Common myeloid progenitor, CD34-positive (primary cell): ENCODE data around the gene PPP1R3G.
A peak's percentile ranks its signal among the peaks of the same experiment; 100 is the strongest.

Experiments
- CTCF ChIA-PET: fragments of 350-600 bp; sonication (Branson Sonifier 250); formaldehyde crosslinking; loops from one replicate; lab custom pipeline; 2021; ENCODE audit warnings: antibody characterized with exemption; lab: Charles Lee
- POLR2A ChIA-PET: fragments of 350-600 bp; sonication (Branson Sonifier 250); formaldehyde crosslinking; loops from one replicate; lab custom pipeline; 2021; ENCODE audit warnings: antibody characterized with exemption; lab: Charles Lee
- DNase-seq, 3 donors: peaks; one replicate each; pipeline versions ENCODE4 v3.0.0 to v3.0.0-alpha.2; 2013
- H3K27ac ChIP-seq, 2 experiments: 1 replicate in 1 of 2; 2 replicates in 1 of 2; pipeline ENCODE4 v1.7.0; 2013; ENCODE audit warnings: inconsistent platforms in 2 of 2, low read length in 2 of 2, mild to moderate bottlenecking in 2 of 2, low read depth in 1 of 2, moderate library complexity in 1 of 2; ENCODE audit not compliant: severe bottlenecking in 2 of 2, insufficient read depth in 1 of 2, poor library complexity in 1 of 2
- H3K27me3 ChIP-seq, 5 experiments: replicated peaks in 2 of 5; 1 replicate in 3 of 5; 2 replicates in 2 of 5; pipeline versions ENCODE4 v1.6.1 to v1.7.0; 2013; ENCODE audit warnings: low read length in 4 of 5, mild to moderate bottlenecking in 2 of 5, moderate library complexity in 2 of 5, inconsistent platforms in 1 of 5; ENCODE audit not compliant: insufficient read depth in 5 of 5, control insufficient read depth in 4 of 5
- H3K36me3 ChIP-seq, 4 experiments: 1 replicate in 2 of 4; 2 replicates in 2 of 4; pipeline versions ENCODE4 v1.6.1 to v1.7.0; 2013; ENCODE audit warnings: low read length in 3 of 4, control low read depth in 1 of 4, mild to moderate bottlenecking in 1 of 4; ENCODE audit not compliant: control insufficient read depth in 4 of 4, insufficient read depth in 4 of 4
- H3K4me1 ChIP-seq, 4 experiments: 1 replicate in 3 of 4; 2 replicates in 1 of 4; pipeline versions ENCODE4 v1.6.1 to v1.7.1; 2013; ENCODE audit warnings: low read length in 3 of 4, mild to moderate bottlenecking in 3 of 4, control low read depth in 1 of 4, inconsistent platforms in 1 of 4, moderate library complexity in 1 of 4; ENCODE audit not compliant: control insufficient read depth in 4 of 4, insufficient read depth in 4 of 4; ENCODE audit errors: control extremely low read depth in 1 of 4
- H3K4me3 ChIP-seq, 7 experiments: 1 replicate in 4 of 7; 2 replicates in 3 of 7; pipeline versions ENCODE4 v1.5.1 to v1.7.0; 2013; ENCODE audit warnings: mild to moderate bottlenecking in 7 of 7, low read length in 6 of 7, moderate library complexity in 6 of 7, inconsistent platforms in 2 of 7, low read depth in 2 of 7, control low read depth in 1 of 7; ENCODE audit not compliant: insufficient read depth in 4 of 7, control insufficient read depth in 1 of 7; ENCODE audit errors: extremely low read depth in 1 of 7
- H3K9me3 ChIP-seq, 5 experiments: 1 replicate in 4 of 5; 2 replicates in 1 of 5; pipeline versions ENCODE4 v1.6.1 to v1.7.1; 2013; ENCODE audit warnings: low read length in 4 of 5, mild to moderate bottlenecking in 2 of 5, inconsistent platforms in 1 of 5, low read depth in 1 of 5, moderate library complexity in 1 of 5; ENCODE audit not compliant: control insufficient read depth in 4 of 5, insufficient read depth in 2 of 5; ENCODE audit errors: control extremely low read depth in 1 of 5
- WGBS: methylation state at CpG from one replicate; pipeline ENCODE4 v1.1.5; 2013; ENCODE audit not compliant: insufficient coverage; 5-methylcytosine and 5-hydroxymethylcytosine counted together

The PPP1R3G gene

GRCh38 chr6:5080574-5080973 is 4.6 kb upstream of the PPP1R3G start:
- Histone ChIP-seq H3K27me3 (peaks cover 5 to 42% (median 10%) of the 10 kb centered on the region in 5 experiments), H3K27ac (no peak overlapping the region), H3K4me1 (peaks cover 0 to 17% (median 15%) of the 10 kb centered on the region in 4 experiments), H3K4me3 (no peak overlapping the region), H3K36me3 (no peaks in the 10 kb centered on the region), H3K9me3 (peaks cover 0 to 11% (median 6%) of the 10 kb centered on the region in 5 experiments)
- ChIA-PET POLR2A (no interaction called here), CTCF (no interaction called here)
- WGBS = 63% methylated on average over 3 of the region's 3 CpGs
- no peak for DNase-seq

GRCh38 chr6:5081182-5081581 is 4.0 kb upstream of the PPP1R3G start:
- Histone ChIP-seq H3K4me1 (peaks cover 0 to 23% (median 22%) of the 10 kb centered on the region in 4 experiments), H3K4me3 (no peak overlapping the region), H3K36me3 (no peaks in the 10 kb centered on the region), H3K27me3 (peaks cover 5 to 48% (median 14%) of the 10 kb centered on the region in 5 experiments), H3K9me3 (peaks cover 0 to 11% (median 6%) of the 10 kb centered on the region in 5 experiments), H3K27ac (no peak overlapping the region)
- ChIA-PET CTCF (no interaction called here), POLR2A (no interaction called here)
- no peak for DNase-seq
- WGBS = 100% methylated on average over 3 of the region's 3 CpGs

- WGBS = 87% methylated on average over 3 of the region's 4 CpGs
- H3K27ac ChIP-seq = no peak overlapping the region
- peaks cover 0 to 28% (median 25%) of the 10 kb centered on the region in 4 experiments for H3K4me1 ChIP-seq
- ChIA-PET POLR2A (no interaction called here), CTCF (no interaction called here)
- DNase-seq = no peak
- peaks cover 0 to 11% (median 6%) of the 10 kb centered on the region in 5 experiments for H3K9me3 ChIP-seq
- H3K36me3 ChIP-seq = no peaks in the 10 kb centered on the region
- no peak overlapping the region for H3K4me3 ChIP-seq
- peaks cover 5 to 56% (median 21%) of the 10 kb centered on the region in 5 experiments for H3K27me3 ChIP-seq
Measured at GRCh38 chr6:5081955-5082354, 3.2 kb upstream of the PPP1R3G start.

GRCh38 chr6:5082487-5083306 is 2.4 kb upstream of the PPP1R3G start:
- no peak overlapping the region for H3K27ac ChIP-seq
- WGBS = 98% methylated on average over 6 of the region's 12 CpGs
- no peaks in the 10 kb centered on the region for H3K36me3 ChIP-seq
- H3K4me1 ChIP-seq = peaks cover 0 to 28% (median 25%) of the 10 kb centered on the region in 4 experiments
- H3K9me3 ChIP-seq = peaks cover 0 to 11% (median 6%) of the 10 kb centered on the region in 5 experiments
- CTCF ChIA-PET = no interaction called here
- no peak for DNase-seq
- POLR2A ChIA-PET = no interaction called here
- no peak overlapping the region for H3K4me3 ChIP-seq
- peaks cover 5 to 63% (median 28%) of the 10 kb centered on the region in 5 experiments for H3K27me3 ChIP-seq

- ChIA-PET CTCF (no interaction called here), POLR2A (no interaction called here)
Measured at GRCh38 chr6:5083307-5083583, 1.9 kb upstream of the PPP1R3G start.

GRCh38 chr6:5083813-5084359 is 1.3 kb upstream of the PPP1R3G start:
- POLR2A ChIA-PET = no interaction called here

More at GRCh38 chr6:5083307-5083583, 1.9 kb upstream of the PPP1R3G start:
- DNase-seq = no peak
- H3K4me3 ChIP-seq = no peak overlapping the region
- 50% methylated on average over 4 of the region's 4 CpGs for WGBS
- H3K27me3 ChIP-seq = peaks cover 5 to 67% (median 31%) of the 10 kb centered on the region in 5 experiments
- H3K36me3 ChIP-seq = no peaks in the 10 kb centered on the region
- H3K9me3 ChIP-seq = peaks cover 0 to 11% (median 6%) of the 10 kb centered on the region in 5 experiments
- peaks cover 0 to 28% (median 25%) of the 10 kb centered on the region in 4 experiments for H3K4me1 ChIP-seq
- H3K27ac ChIP-seq = no peak overlapping the region

GRCh38 chr6:5084360-5084780 is 771 bp upstream of the PPP1R3G start:
- peak in 1 of 3 donors; percentile 37 for DNase-seq
- POLR2A ChIA-PET = no interaction called here
- H3K4me1 ChIP-seq = peaks cover 0 to 28% (median 25%) of the 10 kb centered on the region in 4 experiments
- H3K4me3 ChIP-seq = peak overlapping the region; percentile 37 to 79 (median 63)
- no peaks in the 10 kb centered on the region for H3K36me3 ChIP-seq
- CTCF ChIA-PET = no interaction called here
- peaks cover 5 to 73% (median 38%) of the 10 kb centered on the region in 5 experiments for H3K27me3 ChIP-seq
- peaks cover 0 to 6% (median 0%) of the 10 kb centered on the region in 5 experiments for H3K9me3 ChIP-seq
- H3K27ac ChIP-seq = no peak overlapping the region
- WGBS = 3% methylated on average over 24 of the region's 57 CpGs

More at GRCh38 chr6:5083813-5084359, 1.3 kb upstream of the PPP1R3G start:
- Histone ChIP-seq H3K27me3 (peaks cover 5 to 73% (median 37%) of the 10 kb centered on the region in 5 experiments), H3K9me3 (peaks cover 0 to 9% (median 2%) of the 10 kb centered on the region in 5 experiments), H3K36me3 (no peaks in the 10 kb centered on the region), H3K4me1 (peaks cover 0 to 28% (median 25%) of the 10 kb centered on the region in 4 experiments), H3K27ac (no peak overlapping the region), H3K4me3 (peak overlapping the region in 6 of 7 experiments; percentile 55 to 79 (median 67))
- CTCF ChIA-PET = no interaction called here
- WGBS = 52% methylated on average over 13 of the region's 18 CpGs
- DNase-seq = peak in 1 of 3 donors; percentile 18
